ENCODE measurements around the gene CUBN. TPM values are rescaled to one million over a fixed set of nuclear protein-coding genes. Genes with fewer than 3 reads are reported as not detected.

Gene CUBN
- total and polyA plus RNA-seq, 9 of the 15 experiments (the other 6 are each of a cell fraction or from before 2014, with no cell fraction given): 0.04 to 0.33 (median 0.09) TPM

DNA sequence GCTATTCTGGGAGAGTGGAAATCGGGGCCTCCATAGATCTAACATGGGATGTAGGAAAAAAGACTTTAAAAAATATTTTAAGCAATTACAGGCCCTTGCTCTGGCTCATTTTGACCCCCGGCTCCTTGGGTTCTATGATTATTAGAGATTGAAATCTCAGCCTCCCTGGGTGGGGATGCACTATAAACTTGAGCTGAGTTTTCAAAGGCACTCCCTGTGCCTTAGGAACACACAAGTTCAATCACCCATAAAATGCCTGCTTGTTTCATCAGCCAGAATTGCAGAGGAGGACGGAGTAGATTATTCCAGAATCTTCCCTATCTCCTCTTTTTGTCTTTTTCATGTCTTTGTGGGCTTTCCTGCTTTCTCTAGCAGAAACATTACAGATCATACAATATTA lies 145.4 kb downstream of the CUBN start:
- Histone ChIP-seq H4K20me1 (replicated peaks; ENCODE audit: control insufficient read depth, insufficient read depth, low read length) (no peaks in the 10 kb centered on the region), H3K4me1 (replicated peaks in 1 of 2; ENCODE audit: control insufficient read depth in 2 of 2, insufficient read depth in 2 of 2, low read length in 2 of 2) (peaks cover 0 to 7% of the 10 kb centered on the region in 2 experiments; a peak in 3 of 5 replicates), H3K27me3 (ENCODE audit: control insufficient read depth in 2 of 2, insufficient read depth in 2 of 2, low read length in 2 of 2) (no peaks in the 10 kb centered on the region), H3K27ac (ENCODE audit: extremely low read depth, low read depth, low read length) (no peak overlapping the region), H2AFZ (ENCODE audit: low read depth, low read length) (0 out of 2 replicates have a peak overlapping the region, but pooled peaks have one; percentile 35), H3K79me2 (ENCODE audit: control insufficient read depth, insufficient read depth, low read length) (no peaks in the 10 kb centered on the region), H3K36me3 (ENCODE audit: control insufficient read depth, insufficient read depth, low read length) (no peaks in the 10 kb centered on the region), H3K4me2 (ENCODE audit: insufficient read depth, low read length) (no peak overlapping the region), H3K9ac (ENCODE audit: insufficient read depth in 1 of 2, low read depth in 2 of 2, low read length in 2 of 2) (no peak overlapping the region), H3K9me1 (ENCODE audit: control insufficient read depth, insufficient read depth, low read length) (no peaks in the 10 kb centered on the region), H3K4me3 (no peak overlapping the region), H3K9me3 (replicated peaks; ENCODE audit: control insufficient read depth, insufficient read depth, low read depth, low read length) (no peaks in the 10 kb centered on the region)
- no TSS peak for BruUV-seq (replicated peaks)
- in situ Hi-C loops (cut with MboI): no loop called here
- POLR2A ChIA-PET: no interaction called here
- TF ChIP-seq PML (IDR thresholded peaks at IDR 0.05; ENCODE audit: low read length) (no peak), NRF1 (conservative IDR thresholded peaks at IDR 0.05 in 1 of 2, IDR thresholded peaks at IDR 0.05 in 1 of 2) (no peak), CHD4 (IDR thresholded peaks at IDR 0.05; ENCODE audit: insufficient read depth, insufficient replicate concordance, low read depth, low read length, poor library complexity, severe bottlenecking) (no peak), RBM34 (IDR thresholded peaks at IDR 0.05; ENCODE audit: borderline replicate concordance, insufficient read depth, low read length) (no peak), CCAR2 (IDR thresholded peaks at IDR 0.05; ENCODE audit: low read depth, low read length) (no peak), KAT2B (IDR thresholded peaks at IDR 0.05; ENCODE audit: low read depth, low read length) (no peak)
- TF ChIP-seq, protein P1, sequence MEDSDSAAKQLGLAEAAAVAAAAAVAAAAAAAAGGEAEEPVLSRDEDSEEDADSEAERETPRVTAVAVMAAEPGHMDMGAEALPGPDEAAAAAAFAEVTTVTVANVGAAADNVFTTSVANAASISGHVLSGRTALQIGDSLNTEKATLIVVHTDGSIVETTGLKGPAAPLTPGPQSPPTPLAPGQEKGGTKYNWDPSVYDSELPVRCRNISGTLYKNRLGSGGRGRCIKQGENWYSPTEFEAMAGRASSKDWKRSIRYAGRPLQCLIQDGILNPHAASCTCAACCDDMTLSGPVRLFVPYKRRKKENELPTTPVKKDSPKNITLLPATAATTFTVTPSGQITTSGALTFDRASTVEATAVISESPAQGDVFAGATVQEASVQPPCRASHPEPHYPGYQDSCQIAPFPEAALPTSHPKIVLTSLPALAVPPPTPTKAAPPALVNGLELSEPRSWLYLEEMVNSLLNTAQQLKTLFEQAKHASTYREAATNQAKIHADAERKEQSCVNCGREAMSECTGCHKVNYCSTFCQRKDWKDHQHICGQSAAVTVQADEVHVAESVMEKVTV (CRISPR knock-in tag; IDR thresholded peaks at IDR 0.05): no peak
- TF ChIP-seq, protein P2, sequence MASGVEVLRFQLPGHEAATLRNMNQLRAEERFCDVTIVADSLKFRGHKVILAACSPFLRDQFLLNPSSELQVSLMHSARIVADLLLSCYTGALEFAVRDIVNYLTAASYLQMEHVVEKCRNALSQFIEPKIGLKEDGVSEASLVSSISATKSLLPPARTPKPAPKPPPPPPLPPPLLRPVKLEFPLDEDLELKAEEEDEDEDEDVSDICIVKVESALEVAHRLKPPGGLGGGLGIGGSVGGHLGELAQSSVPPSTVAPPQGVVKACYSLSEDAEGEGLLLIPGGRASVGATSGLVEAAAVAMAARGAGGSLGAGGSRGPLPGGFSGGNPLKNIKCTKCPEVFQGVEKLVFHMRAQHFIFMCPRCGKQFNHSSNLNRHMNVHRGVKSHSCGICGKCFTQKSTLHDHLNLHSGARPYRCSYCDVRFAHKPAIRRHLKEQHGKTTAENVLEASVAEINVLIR (CRISPR knock-in tag; IDR thresholded peaks at IDR 0.05): no peak
- 54% methylated on average over 3 of the region's 3 CpGs for WGBS (ENCODE audit: insufficient coverage, low coverage, missing lambda C conversion rate)
- FAIRE-seq (no peak), DNase-seq (ENCODE audit: extremely low read depth in 1 of 4, low spot score in 3 of 4) (no peak), ATAC-seq (no peak)
- intact Hi-C loops (cut with micrococcal nuclease): no loop called here
- CTCF ChIA-PET (ENCODE audit: low intra/inter-chr PET ratio): no interaction called here

Data from K562 (cell line).